HG02943 (cell line): ENCODE data around the gene PTPRN2.
"Not testable (repeated sequence)": the region's sequence is repeated elsewhere in the genome, so short reads cannot be mapped to it uniquely, and the experiment has no call there.

Experiments used
- ATAC-seq: cut with Tn5 transposase; IDR thresholded peaks from one replicate; pipeline ENCODE4 v1.9.1; 2021; ENCODE audit warnings: mild to moderate bottlenecking, low read depth, moderate library complexity; ENCODE audit not compliant: unreplicated experiment

The PTPRN2 gene

DNA sequence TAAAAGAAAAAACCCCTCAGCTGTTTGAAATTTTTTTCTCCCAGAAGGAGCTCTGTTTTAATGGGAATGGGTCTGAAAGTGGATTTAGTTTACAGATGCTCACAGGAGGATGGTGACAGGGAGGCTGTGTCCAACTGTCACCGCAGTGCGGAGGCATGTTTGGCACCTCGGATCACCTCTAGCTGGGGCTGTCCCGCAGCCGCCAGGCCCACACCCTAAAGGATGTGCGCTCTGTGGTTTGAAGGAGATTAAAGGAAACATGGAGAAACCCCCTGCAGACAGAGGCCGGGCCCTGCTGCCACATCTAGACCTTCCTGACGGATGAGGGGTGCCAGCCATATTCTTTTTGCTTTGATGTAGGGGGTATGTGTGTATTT lies 1090.3 kb downstream of the PTPRN2 start:
- no peak for ATAC-seq

- no peak for ATAC-seq
These were observed 1091.0 kb downstream of the PTPRN2 start for GRCh38 chr7:157496416-157497275.

DNA sequence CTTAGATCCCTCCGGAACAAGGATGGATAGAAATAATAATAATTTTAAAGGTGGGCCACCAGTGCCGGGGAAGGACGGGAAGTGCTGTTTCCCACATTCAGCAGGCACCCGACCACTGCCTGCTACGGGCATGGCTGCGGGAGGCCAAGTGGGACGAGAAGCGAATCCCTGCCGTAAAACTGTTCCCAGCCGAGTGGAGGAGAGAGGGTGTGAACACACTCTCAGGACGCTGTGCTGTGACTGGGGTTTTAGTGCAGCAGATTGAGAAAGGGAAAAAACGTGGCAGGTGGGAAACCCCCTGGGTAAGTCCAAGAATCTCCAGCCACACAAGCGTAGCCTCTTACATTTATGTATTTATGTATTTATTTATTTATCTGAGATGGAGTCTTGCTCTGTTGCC lies 1092.0 kb downstream of the PTPRN2 start:
- no peak for ATAC-seq

GRCh38 chr7:157495177-157495553 lies 1092.5 kb downstream of the PTPRN2 start:
- ATAC-seq: no peak

GRCh38 chr7:157494506-157495176 lies 1093.0 kb downstream of the PTPRN2 start:
- ATAC-seq: no peak

DNA sequence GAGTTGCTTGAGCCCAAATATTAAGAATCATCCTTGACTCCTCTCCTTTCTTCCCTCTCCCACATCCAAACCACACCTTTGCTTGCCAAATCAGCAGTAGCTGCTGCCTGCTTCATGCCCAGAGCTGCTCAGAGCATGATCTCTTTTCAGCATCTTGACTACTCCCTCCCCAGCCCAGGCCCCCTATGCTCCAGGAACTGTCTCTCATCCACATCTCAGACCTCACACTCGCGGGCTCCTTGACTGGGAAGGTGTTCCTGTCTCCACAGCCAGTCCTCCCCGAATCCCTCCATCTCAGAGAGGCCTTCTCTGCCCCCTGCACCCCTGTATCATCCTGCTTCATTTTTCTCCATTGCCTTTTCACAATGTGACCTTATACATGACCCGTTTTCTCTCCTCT lies 1093.8 kb downstream of the PTPRN2 start:
- no peak for ATAC-seq

- ATAC-seq: no peak
These were observed 1094.6 kb downstream of the PTPRN2 start for GRCh38 chr7:157493017-157493416.

DNA sequence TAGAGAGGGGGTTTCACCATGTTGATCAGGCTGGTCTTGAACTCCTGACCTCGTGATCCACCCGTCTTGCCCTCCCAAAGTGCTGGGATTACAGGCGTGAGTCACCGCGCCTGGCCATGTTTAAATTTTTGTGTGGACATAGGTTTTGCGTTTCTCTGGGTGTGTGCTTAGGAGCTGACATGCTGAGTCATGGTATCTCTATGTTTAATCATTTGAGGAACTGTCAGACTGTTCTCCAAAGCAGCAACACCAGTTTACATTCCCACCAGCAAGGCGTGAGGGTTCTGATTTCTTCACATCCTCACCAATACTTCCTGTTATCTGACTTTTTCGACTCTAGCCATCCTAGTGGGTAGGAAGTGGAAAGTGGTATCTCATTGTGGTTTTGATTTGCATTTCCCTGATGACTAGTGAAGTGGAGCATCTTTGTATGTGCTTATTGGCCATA lies 1097.1 kb downstream of the PTPRN2 start:
- no peak for ATAC-seq

GRCh38 chr7:157489870-157490269 lies 1097.8 kb downstream of the PTPRN2 start:
- not testable (repeated sequence) for ATAC-seq
